HG03095 (cell line): ENCODE measurements around the gene STK32C.

Source experiments
- ATAC-seq: cut with Tn5 transposase; IDR thresholded peaks from one replicate; pipeline ENCODE4 v1.9.1; 2021; ENCODE audit warnings: moderate library complexity; ENCODE audit not compliant: unreplicated experiment

Gene STK32C

DNA sequence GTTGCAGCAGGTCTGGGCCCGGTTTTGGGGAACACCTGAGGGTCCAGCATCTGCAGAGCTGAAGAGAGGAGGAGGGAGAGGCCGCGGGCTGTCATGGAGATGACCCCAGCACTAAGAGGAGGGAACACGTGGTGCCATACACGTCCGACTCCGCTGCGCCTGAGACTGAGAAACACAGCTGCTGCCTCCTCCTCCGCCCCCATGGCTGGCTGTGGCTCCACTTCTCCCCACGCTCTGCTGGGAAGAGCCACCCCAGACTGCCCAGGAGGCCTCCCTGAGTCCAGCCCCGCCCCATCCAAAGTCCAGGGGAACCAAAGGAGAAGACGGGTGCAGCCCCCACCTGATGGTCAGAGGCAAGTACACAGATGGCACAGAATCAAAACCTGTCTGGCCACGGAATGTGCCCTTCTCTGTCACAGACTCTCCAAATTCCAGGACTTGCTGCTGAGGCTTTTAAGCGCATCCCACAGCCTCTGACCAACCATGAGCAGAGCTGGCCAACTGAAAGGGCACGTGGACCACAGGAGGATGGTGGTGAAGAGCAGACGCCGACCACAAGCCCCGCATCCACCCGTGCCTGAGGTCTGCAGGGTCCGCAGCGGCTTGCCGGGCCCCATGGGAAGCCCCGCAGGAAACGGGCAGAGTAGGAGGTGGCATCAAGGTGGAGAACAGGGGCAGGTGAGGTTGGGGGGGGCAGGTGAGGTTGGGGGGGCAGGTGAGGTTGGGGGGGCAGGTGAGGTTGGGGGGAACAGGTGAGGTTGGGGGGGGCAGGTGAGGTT, 24.0 kb downstream of the STK32C start:
- no peak for ATAC-seq

DNA sequence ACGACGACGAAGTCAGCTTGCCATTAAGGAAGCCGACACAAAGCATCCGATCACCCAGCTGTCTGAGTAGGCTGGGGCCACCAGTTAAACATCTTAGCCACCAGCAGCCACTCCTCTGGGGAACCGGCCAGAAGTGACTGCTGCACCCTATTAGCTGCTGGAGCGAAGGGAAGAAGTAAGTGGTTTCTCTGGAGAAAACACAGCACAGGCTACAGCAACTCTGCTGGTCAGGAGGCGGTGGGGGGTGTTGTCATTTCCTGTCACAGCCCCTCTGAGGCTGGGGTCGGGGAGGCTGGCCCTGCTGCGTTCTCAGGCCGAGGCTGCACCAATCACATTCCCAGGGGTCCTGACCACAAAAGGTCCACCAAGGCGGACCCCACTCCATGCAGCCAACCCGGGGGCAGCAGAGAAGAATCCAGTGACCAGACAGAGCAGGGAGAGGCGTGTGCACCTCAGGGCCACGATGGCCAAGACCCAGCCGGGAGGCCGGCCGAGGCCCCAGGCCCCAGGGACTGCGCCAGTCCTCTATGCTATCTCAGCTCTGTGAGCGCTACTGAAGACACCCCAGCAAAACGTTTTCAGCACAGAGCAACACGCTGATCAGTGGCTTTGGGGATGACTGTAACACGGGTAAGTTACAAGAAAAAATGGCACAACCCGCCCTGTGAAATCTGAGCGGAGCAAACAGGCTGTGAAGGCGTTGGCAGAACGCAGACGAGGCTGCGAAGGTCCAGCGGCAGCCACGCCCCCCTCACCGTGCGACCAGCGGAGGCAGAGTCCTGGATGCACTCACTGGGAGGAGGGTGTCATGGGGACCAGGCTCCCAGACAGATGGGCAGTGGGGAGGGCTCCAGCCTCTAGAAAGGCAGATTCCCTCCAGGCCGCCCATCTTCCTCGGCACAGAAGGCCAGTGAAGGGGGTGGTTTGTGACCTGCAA, 24.8 kb downstream of the STK32C start:
- no peak for ATAC-seq

DNA sequence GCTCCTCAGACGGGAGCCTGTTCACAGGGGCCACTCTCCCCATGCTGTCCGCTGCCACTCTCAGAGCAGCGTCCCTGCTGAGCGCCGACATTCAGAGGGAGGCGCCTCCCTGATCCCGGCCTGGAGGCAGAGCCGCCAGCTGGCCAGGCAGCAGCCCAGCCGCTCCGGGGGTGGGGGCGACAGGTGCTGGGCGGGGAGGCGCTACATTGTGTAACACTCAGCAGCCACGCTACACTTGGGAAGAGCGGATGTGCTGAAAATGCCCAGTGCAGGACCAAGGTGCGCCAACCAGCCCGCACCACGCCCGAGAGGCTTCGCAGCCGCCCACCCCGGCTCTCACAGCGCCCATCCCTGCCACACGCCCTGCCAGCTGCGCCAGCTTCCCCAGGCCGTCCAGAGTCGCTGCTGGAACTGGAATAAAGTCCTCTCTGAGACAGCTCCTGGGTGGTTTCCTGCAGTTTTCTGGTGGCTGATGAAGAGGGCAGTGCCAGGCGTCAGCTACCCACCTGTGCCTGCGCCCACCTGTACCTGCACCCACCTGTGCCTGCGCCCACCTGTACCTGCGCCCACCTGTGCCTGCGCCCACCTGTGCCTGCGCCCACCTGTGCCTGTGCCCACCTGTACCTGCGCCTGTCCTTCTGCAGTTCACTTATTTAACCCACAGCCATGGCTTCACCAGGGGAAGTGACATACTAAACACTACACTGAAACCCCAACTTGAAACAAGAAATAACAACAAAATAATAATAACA, 25.7 kb downstream of the STK32C start:
- ATAC-seq = no peak

DNA sequence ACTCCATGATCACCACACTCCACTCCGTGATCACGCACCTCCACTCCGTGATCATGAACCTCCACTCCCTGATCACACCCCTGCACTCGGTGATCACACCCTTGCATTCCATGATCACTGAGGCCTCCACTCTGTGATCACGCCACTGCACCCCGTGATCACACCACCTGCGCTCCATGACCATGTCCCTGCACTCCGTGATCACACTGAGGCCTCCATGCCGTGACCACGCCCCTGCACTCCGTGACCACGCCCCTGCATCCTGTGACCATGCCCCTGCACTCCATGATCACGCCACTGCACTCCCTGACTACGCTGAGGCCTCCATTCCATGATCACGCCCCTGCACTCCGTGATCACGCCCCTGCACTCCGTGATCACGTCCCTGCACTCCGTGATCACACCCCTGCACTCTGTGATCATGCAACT, 27.1 kb downstream of the STK32C start:
- no peak for ATAC-seq

DNA sequence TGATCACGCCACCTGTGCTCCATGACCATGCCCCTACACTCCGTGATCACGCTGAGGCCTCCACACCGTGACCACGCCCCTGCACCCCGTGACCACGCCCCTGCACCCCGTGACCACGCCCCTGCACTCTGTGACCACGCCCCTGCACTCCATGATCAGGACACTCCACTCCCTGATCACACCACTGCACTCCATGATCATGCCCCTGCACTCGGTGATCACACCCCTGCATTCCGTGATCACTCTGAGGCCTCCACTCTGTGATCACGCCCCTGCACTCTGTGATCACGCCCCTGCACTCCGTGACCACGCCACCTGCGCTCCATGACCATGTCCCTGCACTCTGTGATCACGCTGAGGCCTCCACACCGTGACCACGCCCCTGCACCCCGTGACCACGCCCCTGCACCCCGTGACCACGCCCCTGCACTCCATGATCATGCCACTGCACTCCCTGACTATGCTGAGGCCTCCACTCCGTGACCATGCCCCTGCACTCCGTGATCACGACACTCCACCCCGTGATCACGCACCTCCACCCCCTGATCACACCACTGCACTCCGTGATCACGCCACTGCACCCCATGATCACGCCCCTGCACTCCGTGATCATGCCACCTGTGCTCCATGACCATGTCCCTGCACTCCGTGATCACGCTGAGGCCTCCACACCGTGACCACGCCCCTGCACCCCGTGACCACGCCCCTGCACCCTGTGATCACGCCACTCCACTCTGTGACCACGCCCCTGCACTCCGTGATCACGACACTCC, 27.7 kb downstream of the STK32C start:
- no peak for ATAC-seq

DNA sequence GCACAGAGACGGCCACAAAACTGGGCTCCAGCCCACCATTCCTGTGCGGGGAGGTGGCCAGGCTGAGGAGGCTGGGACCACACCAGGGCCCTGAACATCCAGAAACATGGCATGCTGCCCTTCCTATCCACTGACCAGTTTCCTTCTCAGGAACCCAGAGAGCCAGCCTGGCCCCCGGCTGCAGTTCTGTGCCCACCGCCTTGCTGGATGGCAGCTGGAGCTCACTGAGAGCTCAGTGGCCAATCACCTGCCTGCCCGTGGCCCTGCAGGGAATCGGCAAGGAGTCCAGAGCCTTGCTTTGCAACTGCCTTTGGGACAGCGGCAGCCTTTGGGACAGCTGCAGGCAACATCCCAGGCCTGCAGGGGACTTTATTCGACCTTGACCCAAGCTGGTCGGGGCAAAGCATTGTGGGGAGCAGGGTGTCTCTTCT, 30.4 kb downstream of the STK32C start:
- no peak for ATAC-seq

DNA sequence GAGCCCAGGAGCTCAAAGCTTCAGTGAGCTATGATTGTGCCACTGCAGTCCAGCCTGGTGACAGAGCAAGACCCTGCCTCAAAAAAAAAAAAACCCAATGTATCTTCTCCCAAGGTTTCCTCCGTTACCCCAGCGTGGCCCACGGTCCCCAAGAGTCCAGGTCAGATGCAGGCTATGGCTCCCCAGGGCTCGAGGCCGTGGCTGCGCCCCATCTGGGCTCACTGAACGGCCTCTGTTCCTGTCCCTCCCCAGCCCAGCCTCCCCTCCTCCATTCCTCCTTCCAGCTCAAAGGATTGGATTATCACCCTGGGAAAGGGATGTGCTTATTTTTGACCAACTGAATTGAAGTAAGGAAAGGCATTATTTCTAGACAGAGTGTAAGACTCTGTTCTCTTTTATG, 31.0 kb downstream of the STK32C start:
- no peak for ATAC-seq

DNA sequence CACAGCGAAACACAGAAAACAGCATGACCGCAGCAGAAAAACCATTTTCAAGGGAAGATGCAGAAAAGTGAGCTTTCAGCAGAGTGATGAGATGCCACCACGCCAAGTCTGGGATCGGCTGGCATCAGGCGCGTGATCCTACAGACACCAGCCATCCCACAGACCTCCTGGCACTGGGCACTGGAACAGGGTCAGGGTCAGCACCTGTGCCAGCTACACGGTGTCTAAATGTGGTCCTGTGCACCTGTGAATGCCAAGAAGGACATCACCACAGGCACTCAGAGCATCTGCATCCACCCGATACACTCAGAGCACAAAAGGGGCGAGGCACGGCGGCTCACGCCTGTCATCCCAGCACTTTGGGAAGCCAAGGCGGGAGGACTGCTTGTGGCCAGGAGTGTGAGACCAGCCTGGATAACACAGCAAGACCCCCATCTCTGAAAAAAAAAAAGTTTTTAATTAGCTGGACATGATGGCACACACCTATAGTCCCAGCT, 31.5 kb downstream of the STK32C start:
- ATAC-seq = no peak

DNA sequence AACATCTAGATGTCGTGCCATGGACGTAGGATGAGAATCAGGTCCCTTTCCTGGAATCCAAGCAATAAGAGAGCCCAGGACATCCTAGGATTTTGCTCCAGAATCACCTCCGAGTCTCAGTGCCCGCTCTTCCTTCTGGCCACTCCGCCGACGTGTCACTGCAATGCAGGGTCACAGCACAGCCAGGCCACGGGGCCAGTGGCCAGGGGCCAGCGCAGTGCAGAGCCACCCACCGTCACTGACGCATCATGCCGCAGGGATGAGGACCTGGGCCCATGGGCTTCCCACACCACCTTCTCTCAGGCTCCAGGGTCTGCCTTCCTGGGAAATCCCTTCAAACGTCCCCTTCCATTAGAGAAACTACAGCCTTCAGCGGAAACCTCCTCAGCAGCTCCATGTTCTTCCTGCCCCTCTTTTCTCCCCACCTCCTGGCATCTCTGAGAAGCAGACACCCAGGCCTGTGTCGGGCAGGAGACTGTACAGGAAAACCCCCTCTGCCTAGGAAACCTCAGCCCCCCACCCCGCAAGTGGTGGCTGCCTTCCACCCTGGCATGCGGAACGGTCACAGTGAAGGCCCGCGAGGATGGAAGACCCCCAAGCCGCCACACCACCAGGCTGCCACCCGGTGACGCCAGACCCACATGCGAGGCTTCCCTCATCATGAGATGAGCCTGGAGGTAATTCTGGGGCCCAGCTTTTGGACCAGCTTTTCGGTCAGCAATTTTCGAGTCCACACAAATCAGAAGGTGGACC, 32.1 kb downstream of the STK32C start:
- no peak for ATAC-seq

DNA sequence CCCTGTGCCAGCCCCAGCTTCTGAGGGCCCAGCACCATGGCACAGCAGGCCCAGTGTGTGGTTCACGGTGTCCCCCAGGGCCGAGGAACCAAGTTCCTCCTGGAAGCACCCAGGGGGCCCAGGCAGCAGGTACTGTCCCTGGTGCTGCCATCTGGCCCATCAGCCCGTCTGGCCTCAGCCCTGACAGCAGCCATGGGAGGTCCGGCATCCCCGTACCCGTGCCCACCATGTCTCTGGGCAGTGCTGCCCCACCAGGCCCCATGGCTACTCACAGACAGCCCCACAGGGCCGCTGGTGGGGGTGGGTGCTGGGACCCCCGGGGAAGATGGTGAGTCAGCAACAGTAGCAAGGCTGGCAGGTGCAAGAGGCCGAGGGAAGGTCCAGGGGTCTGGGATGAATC, 32.8 kb downstream of the STK32C start:
- no peak for ATAC-seq

DNA sequence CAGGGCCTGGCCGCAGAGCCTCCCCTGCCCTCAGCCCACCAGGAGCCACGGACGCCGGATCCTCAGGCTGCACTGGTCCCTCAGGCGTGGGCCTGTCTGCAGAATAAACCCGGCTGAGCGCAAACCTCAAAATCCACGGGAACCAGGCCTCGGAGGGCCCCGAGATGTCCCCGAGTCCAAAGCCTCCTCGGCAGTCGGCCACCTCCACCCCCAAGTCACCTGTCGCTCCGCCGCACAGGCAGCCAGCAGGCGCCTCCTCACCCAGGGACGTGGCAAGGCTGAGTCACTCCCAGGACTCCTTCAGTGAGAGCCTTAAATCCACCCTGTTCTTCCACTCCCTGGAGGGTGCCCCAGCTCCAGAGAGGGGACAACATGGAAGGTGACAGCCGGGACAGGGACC, 33.2 kb downstream of the STK32C start:
- ATAC-seq = no peak

DNA sequence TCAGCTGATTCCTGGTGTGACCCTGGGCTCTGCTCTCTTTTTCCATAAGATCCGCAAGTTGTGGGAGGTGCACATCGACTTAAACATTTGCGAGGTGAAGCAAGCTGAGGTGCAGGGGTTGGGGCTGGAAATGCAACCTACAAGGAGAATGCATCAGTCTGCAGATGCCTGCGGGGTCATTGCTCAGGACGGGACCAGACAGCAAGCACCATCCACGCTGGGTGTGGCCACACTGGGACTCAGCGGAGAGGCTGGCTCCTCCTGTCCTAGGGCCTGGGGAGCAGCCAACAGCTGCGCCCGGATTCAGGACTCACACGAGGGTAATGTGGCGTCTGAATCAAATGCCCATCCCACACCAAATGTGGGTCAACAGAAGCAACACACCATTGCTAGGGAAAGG, 33.8 kb downstream of the STK32C start:
- no peak for ATAC-seq

DNA sequence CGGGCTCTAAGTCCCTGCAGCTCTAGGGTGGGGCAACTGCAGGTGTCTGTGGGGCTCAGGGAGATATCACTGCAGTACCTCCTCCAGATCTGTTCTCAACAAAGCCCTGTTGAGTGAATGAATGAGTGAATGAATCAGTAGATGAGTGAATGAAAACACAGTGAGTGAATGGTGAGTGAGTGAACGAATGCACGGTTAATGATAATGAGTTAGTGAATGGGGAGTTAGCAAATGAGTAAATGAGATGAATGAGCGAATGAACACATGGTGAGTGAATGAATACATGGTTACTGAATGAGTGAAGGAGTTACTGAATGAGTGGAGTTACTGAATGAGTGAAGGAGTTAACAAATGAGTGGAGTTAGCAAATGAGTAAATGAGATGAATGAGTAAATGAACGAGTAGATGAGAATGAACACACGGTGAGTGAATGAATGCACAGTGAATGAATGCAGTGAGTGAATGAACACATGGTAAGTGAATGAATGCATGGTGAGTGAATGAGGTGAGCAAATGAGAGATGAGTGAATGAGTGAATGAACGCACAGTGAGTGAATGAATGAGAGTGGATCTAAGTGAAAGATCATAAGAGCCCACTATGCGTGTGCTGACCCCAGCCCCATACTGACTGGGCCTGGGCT, 34.3 kb downstream of the STK32C start:
- no peak for ATAC-seq

DNA sequence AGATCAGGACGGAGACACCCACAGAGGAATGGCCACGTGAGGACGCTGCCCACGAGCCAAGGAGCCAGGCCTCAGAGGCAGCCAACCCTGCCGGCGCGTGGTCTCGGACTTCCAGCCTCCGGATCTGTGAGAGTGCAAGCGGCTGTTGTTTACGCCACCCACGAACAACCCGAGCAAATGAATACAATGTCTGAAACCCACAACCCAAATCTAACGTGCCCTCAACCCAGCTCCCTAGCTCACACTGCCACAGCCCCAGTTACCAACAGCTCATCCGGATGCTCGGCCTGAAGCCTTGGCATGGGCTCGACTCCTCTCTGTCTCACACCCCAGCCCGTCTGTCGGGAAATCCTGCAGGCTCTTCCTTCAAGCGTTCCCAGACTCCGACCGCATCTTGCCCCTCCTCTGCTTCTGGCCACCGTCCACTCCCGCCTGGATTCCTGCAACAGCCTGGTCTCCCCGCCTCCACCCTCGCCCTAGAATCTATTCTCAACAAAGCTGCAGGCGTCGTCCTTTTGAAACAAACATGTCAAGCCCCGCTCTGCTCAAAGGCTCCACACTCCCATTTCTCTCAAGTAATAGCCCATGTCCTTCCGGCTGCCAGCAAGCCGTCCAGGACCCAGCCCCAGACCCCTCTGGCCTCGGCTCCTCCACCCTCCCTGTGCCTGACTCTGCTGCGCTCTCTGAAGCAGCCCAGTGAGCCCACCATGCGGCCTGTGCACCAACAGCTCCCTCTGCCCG, 35.3 kb downstream of the STK32C start:
- no peak for ATAC-seq

DNA sequence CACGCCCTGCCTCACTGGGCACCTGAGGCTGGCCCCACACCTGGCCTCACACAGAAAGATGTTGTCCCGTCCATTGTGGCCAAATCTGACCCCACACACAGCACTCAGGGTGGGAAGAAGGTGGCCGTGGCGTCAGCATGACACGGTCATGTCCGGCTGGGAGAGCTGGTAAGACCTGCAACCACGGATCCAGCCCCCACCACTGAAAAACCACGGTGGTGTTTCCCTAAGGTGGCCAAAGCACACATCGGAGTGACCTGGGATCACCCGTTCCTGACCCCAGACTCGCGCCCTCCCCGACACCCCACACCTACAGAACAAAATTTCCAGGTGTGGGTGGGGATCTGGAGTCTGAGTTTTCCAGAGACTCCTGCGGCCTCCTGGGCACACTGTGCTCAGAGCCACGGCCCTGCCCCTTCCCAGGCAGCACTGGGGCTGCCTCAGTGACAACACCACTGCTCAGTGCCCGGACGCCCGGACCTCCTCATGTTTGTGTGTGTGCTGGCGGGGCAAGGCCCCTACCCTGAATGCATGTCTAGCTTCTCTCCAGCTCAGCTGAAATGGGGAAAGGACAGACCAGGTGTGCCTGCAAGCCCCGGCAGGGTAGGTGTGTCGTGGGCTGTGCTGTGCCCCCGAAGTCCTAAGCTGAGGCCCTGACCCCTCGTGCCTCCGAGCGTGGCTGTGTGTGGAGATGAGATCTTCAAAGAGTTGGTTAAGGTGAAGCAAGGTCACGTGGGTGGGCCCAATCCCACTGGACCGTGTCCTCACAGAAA, 36.1 kb downstream of the STK32C start:
- no peak for ATAC-seq

DNA sequence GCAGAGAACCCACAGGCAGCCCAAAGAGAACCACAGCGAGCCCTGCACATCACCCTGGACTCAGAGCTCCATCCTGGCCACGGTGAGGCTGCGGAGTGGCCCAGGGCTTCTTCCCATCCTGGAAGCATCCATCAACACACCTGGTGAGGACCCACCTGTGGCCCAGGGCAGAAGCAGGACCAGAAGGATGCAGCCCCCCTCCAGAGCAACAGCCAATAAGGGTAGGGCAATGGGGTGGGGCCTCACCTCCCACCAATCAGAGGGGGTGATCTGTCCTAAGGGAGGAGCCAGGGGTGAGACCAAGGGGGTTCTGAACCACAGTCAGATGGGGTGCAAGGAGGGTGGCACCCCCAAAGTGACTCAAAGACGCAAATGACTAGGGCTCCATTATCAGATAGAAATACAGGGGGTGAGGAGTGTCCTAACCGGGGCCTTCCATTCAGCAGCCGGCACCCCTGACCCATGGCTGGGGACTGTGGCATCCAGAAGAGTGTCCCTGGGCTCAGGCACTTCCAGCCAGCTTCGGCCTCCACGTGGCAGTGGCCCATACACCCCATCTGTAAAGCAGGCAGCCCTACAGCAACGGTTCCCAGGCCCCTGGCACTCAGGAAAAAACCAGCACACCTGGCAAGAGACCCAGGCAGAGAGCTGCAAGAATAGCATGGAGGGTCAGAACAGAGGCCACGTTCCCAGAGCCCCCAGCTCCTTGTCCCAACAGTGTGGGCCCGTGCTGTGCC, 36.9 kb downstream of the STK32C start:
- ATAC-seq = no peak

DNA sequence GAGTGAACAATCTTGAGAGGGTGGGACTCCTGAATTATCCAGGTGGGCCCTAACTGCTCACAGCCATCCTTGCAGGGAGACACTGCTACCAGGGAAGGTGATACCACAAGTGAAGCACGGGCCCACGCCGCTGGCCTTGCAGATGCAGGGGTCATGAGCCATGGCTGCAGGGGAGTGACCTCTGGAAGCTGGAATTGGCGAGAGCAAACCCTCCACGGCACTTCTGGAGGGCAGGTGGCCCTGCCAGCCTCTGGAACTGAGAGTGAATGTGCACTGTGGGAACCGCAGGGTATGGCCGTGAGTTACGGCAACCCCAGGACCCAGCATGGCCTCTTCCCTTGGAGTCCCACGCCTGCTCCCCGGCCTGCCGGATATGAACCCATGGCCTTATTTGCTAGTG, 37.5 kb downstream of the STK32C start:
- no peak for ATAC-seq
